Tibial artery (tissue), 4 donors: ENCODE results near the gene CYP26C1.

Experiments
- DNase-seq, 2 donors: peaks; one replicate each; pipeline ENCODE4 v3.0.0-alpha.2; 2019
- H3K27ac ChIP-seq, 2 donors: fragments of 200-600 bp; sonication (generic) in 1 of 2; 1 replicate in 1 of 2; 2 replicates in 1 of 2; pipeline ENCODE4 v1.5.1; 2018 to 2019; ENCODE audit warnings: mild to moderate bottlenecking in 1 of 2
- H3K27me3 ChIP-seq, 2 donors: fragments of 200-600 bp; sonication (generic) in 1 of 2; one replicate each; pipeline versions ENCODE4 v1.5.1 to v1.6.0; 2016 to 2019
- H3K36me3 ChIP-seq, 3 donors: fragments of 200-600 bp; sonication (generic) in 2 of 3; one replicate each; pipeline ENCODE4 v1.5.1; 2016 to 2019; ENCODE audit warnings: mild to moderate bottlenecking in 2 of 3
- H3K4me1 ChIP-seq, 4 donors: fragments of 200-600 bp; sonication (generic) in 2 of 4; 1 replicate in 3 of 4; 2 replicates in 1 of 4; pipeline ENCODE4 v1.5.1; 2016 to 2019
- H3K4me3 ChIP-seq, 2 donors: fragments of 200-600 bp; sonication (generic) in 1 of 2; 1 replicate in 1 of 2; 2 replicates in 1 of 2; pipeline ENCODE4 v1.5.1; 2018 to 2019; ENCODE audit warnings: mild to moderate bottlenecking in 2 of 2
- H3K9me3 ChIP-seq, 3 donors: fragments of 200-600 bp; sonication (generic) in 1 of 3; one replicate each; pipeline ENCODE4 v1.5.1; 2016 to 2019
- intact Hi-C: fragments of 100-400 bp; cut with DNase I; formaldehyde crosslinking; loops from one replicate; pipeline ENCODE4 v1.15.0; 2023; ENCODE audit warnings: low total_unique reads
- TF ChIP-seq, protein P1 (sequence below), 2 experiments: fragments of 200-600 bp in 1 of 2; fragments of 450-650 bp in 1 of 2; IDR thresholded peaks; one replicate each; pipeline ENCODE4 v1.5.1; 2017 to 2019; ENCODE audit warnings: antibody characterized with exemption in 2 of 2, mild to moderate bottlenecking in 1 of 2, moderate library complexity in 1 of 2

Gene CYP26C1

DNA sequence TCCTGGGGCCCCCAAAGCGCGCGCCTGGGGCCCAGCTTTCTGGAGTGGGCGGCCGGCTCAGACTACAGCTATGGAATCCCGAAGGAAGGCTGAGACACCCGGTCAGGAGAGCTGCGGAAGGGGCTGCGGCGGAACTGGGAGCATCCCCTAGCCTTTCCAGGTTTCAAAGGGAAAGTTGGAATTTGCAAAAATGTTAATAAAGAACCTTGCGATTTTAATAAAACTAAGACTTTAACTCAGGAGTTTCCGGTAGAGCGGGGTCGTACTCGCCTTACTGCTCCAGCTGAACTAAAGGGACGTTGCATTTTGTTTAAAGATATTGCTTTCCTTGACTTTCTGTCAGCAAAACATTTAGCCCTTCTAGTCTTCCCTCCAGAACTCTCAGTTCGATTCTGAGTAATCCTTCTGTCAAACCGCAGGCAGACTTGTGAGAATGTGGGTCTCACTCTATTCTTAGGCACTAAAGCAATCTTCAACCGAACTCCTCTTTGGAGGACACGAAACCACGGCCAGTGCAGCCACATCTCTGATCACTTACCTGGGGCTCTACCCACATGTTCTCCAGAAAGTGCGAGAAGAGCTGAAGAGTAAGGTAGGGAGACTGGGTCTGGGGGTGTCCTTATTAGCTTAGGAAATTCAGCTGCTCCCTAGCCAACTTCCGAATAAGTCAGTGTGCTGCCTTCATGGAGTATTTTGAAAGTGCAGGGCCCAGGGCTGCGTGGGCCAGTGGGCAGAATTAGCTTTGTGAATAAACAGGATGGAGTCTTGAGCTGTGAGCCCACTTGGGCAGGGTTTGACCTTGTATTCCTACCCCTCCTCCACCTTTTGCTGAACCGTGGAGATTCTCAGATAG, 15.0 kb downstream of the CYP26C1 start:
- no peaks in the 10 kb centered on the region for H3K9me3 ChIP-seq
- peaks cover 0 to 50% of the 10 kb centered on the region in 2 donors for H3K27me3 ChIP-seq
- no peaks in the 10 kb centered on the region for H3K36me3 ChIP-seq
- TF ChIP-seq, protein P1, sequence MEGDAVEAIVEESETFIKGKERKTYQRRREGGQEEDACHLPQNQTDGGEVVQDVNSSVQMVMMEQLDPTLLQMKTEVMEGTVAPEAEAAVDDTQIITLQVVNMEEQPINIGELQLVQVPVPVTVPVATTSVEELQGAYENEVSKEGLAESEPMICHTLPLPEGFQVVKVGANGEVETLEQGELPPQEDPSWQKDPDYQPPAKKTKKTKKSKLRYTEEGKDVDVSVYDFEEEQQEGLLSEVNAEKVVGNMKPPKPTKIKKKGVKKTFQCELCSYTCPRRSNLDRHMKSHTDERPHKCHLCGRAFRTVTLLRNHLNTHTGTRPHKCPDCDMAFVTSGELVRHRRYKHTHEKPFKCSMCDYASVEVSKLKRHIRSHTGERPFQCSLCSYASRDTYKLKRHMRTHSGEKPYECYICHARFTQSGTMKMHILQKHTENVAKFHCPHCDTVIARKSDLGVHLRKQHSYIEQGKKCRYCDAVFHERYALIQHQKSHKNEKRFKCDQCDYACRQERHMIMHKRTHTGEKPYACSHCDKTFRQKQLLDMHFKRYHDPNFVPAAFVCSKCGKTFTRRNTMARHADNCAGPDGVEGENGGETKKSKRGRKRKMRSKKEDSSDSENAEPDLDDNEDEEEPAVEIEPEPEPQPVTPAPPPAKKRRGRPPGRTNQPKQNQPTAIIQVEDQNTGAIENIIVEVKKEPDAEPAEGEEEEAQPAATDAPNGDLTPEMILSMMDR (IDR thresholded peaks at IDR 0.05): no peak
- H3K4me1 ChIP-seq: peaks cover 0 to 45% (median 44%) of the 10 kb centered on the region in 4 donors
- no peak overlapping the region for H3K27ac ChIP-seq
- no peak for DNase-seq
- intact Hi-C loops: no loop called here
- peak overlapping the region in 1 of 2 donors; percentile 55 for H3K4me3 ChIP-seq

DNA sequence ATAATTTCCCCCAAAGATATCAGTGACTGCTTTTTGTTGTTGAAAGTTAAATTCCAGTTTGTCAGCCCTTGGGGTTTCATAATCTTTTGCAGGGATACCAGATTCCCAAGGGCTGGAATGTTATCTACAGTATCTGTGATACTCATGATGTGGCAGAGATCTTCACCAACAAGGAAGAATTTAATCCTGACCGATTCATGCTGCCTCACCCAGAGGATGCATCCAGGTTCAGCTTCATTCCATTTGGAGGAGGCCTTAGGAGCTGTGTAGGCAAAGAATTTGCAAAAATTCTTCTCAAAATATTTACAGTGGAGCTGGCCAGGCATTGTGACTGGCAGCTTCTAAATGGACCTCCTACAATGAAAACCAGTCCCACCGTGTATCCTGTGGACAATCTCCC, 16.3 kb downstream of the CYP26C1 start:
- H3K27me3 ChIP-seq: peaks cover 0 to 41% of the 10 kb centered on the region in 2 donors
- H3K4me1 ChIP-seq: peaks cover 0 to 43% (median 41%) of the 10 kb centered on the region in 4 donors
- no peak overlapping the region for H3K27ac ChIP-seq
- no peaks in the 10 kb centered on the region for H3K36me3 ChIP-seq
- intact Hi-C loops: no loop called here
- no peak for DNase-seq
- H3K9me3 ChIP-seq: no peaks in the 10 kb centered on the region
- no peak overlapping the region for H3K4me3 ChIP-seq
- TF ChIP-seq, protein P1 (IDR thresholded peaks at IDR 0.05): no peak

DNA sequence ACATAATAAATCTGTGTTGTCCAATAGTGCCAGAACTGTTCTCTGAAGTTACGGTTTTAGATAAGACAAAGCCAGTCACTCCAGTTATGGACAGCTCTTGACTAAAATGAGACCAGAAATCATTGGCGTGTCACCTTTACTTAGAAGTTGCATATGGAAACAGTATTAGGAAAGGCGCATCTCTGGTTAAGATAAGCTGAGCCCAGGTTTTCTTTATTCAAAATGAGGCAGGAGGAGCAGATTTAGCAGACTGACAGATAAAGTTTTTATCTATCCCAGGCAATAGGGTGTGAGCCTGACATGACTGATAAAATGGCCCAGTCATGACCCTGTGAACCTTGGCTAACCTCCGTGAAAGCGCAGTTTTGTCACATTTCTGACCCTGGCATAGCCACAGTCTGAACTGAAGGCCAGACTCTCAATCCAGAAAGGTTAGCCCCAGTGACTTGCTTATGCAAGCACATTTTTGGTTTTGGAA, 17.3 kb downstream of the CYP26C1 start:
- Histone ChIP-seq H3K27ac (no peak overlapping the region), H3K4me1 (peaks cover 0 to 32% (median 31%) of the 10 kb centered on the region in 4 donors), H3K36me3 (no peaks in the 10 kb centered on the region), H3K4me3 (no peak overlapping the region), H3K27me3 (peaks cover 0 to 31% of the 10 kb centered on the region in 2 donors), H3K9me3 (no peaks in the 10 kb centered on the region)
- intact Hi-C loops: no loop called here
- TF ChIP-seq, protein P1 (IDR thresholded peaks at IDR 0.05): no peak
- DNase-seq: no peak

DNA sequence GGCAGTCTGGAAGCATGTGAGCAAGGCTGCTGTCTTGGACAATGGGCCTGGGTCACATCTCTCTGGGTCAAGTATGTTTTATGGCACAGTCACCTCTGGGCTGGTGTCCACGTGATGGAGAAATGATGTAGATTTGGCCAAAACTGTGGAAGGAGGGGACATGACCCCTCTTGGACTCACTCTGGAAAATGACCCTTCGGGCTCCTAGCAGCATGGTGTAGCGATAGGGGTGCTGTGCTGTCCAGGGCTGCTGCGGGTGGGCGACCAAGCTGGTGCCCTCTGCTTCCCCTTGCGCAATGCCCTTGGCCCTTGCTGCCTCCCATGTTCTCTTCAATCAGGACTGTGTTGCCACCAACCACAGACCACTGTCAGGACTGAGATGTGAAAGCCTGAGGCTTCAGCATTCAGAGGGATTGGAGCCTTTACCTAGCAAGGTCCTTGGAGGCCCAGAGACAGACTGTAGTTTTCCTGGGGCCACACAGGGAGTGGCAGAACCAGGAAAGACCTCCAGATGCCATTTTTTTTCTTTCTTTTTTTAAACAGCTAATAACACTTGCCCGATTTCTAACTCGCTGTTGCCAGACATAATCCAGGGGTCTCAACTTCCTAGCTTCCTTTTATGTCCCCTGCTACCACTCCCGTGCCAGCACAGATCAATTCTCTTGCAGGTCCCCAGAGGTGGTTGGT, 19.2 kb downstream of the CYP26C1 start:
- no peaks in the 10 kb centered on the region for H3K9me3 ChIP-seq

DNA sequence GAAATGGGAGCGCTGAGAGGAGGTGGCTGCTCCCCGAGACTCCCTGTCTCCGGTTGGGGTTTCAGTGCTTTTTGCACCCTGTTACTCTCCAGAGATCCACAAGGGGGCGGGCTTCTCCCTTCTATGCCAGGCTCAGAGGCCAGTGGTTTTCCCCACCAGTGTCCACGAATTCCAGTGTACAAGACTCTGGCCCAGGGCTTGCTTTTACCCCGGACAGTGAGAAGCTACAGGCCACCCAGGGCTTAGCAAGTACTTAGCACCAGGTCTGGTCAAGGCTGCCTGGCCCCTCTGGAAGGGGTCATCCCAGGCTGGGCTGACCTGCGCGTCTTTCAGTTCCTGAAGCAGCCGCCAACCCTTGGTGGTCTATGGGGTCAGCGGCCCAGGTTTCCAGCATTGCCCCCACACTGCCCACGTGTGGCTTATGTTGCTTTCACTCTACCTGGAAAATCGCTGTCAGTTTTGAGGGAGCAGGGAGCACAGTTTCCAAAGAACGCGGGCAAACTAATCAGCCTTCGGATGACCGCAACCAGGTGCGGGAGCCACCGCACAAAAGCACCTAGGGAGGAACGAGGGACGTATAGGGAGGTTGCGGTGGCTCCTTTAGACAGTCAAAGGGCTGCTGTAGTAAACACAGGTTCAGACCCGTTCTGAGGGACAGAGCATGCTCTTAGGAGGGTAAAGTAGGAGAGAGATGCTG, 19.9 kb downstream of the CYP26C1 start:
- Histone ChIP-seq H3K27me3 (peaks cover 0 to 5% of the 10 kb centered on the region in 2 donors), H3K27ac (no peak overlapping the region), H3K4me1 (peaks cover 0 to 9% (median 8%) of the 10 kb centered on the region in 4 donors), H3K9me3 (no peaks in the 10 kb centered on the region), H3K36me3 (no peaks in the 10 kb centered on the region), H3K4me3 (no peak overlapping the region)
- TF ChIP-seq, protein P1 (IDR thresholded peaks at IDR 0.05): peak; percentile 85 to 86
- intact Hi-C loops: loop anchor here (5.0 to 10.0 kb wide), 2 partner anchors 207 to 274 kb away; no protein-coding TSS in a partner anchor
- DNase-seq: no peak

More for the DNA sequence above, 19.2 kb downstream of the CYP26C1 start:
- no peaks in the 10 kb centered on the region for H3K36me3 ChIP-seq
- TF ChIP-seq, protein P1 (IDR thresholded peaks at IDR 0.05): no peak
- H3K4me3 ChIP-seq: no peak overlapping the region
- intact Hi-C loops: loop anchor here (5.0 to 10.0 kb wide), 2 partner anchors 207 to 275 kb away; no protein-coding TSS in a partner anchor
- H3K27ac ChIP-seq: no peak overlapping the region
- no peak for DNase-seq
- peaks cover 0 to 12% of the 10 kb centered on the region in 2 donors for H3K27me3 ChIP-seq
- peaks cover 0 to 13% (median 12%) of the 10 kb centered on the region in 4 donors for H3K4me1 ChIP-seq
